ENCODE measurements around the gene RAB3B. TPM values are rescaled to one million over a fixed set of nuclear protein-coding genes. Genes with fewer than 3 reads are reported as not detected.
"Not testable (repeated sequence)": the region's sequence is repeated elsewhere in the genome, so short reads cannot be mapped to it uniquely, and the experiment has no call there.

RAB3B gene
- total and polyA plus RNA-seq, 4 experiments from 2014 or later, result 0.06 TPM; not detected in 2

GRCh38 chr1:52006081-52006553 lies 15.6 kb upstream of the RAB3B start:
- H3K4me3 Mint-ChIP-seq; H3K36me3 Mint-ChIP-seq; H3K4me1 Mint-ChIP-seq; intact Hi-C loops (cut with micrococcal nuclease); H3K27ac ChIP-seq (ENCODE audit: low read depth, low read length); H3K4me1 ChIP-seq (ENCODE audit: insufficient read depth, low read length); H3K36me3 ChIP-seq (ENCODE audit: insufficient read depth, low read length); POLR2A ChIA-PET (ENCODE audit: partially characterized antibody); DNase-seq; H3K27me3 ChIP-seq (ENCODE audit: insufficient read depth, low read length); H3K4me3 ChIP-seq (ENCODE audit: low read length in 2 of 2); H3K9me3 ChIP-seq (ENCODE audit: control insufficient read depth in 1 of 2, low read length in 2 of 2); H3K9me3 Mint-ChIP-seq; H3K27ac Mint-ChIP-seq: not testable (repeated sequence)
- peaks cover 12 to 16% of the 10 kb centered on the region in 2 donors for H3K27me3 Mint-ChIP-seq
- CTCF ChIA-PET (ENCODE audit: partially characterized antibody), result interaction anchor here (0.6 to 1.5 kb wide), 3 partner anchors 9 to 109 kb away, joined by 3 to 6 read pairs (median 3); no protein-coding TSS in a partner anchor

GRCh38 chr1:52005548-52005947 lies 15.0 kb upstream of the RAB3B start:
- H3K27me3 Mint-ChIP-seq, result peaks cover 12 to 16% of the 10 kb centered on the region in 2 donors
- H3K4me3 ChIP-seq (ENCODE audit: low read length in 2 of 2); H3K27me3 ChIP-seq (ENCODE audit: insufficient read depth, low read length); DNase-seq; H3K4me1 ChIP-seq (ENCODE audit: insufficient read depth, low read length); H3K27ac Mint-ChIP-seq; H3K36me3 ChIP-seq (ENCODE audit: insufficient read depth, low read length); POLR2A ChIA-PET (ENCODE audit: partially characterized antibody); H3K36me3 Mint-ChIP-seq; intact Hi-C loops (cut with micrococcal nuclease); H3K4me3 Mint-ChIP-seq; H3K9me3 Mint-ChIP-seq; H3K4me1 Mint-ChIP-seq; H3K27ac ChIP-seq (ENCODE audit: low read depth, low read length); H3K9me3 ChIP-seq (ENCODE audit: control insufficient read depth in 1 of 2, low read length in 2 of 2): not testable (repeated sequence)
- CTCF ChIA-PET (ENCODE audit: partially characterized antibody), result interaction anchor here (0.5 to 2.5 kb wide), 4 partner anchors 9 to 1361 kb away, joined by 3 to 10 read pairs (median 4); no protein-coding TSS in a partner anchor

GRCh38 chr1:52003877-52004276 lies 13.4 kb upstream of the RAB3B start:
- Mint-ChIP-seq H3K4me1 (peaks cover 0 to 2% (median 0%) of the 10 kb centered on the region in 4 donors), H3K36me3 (no peaks in the 10 kb centered on the region), H3K27me3 (peaks cover 12 to 16% of the 10 kb centered on the region in 2 donors), H3K4me3 (no peak overlapping the region), H3K27ac (no peak overlapping the region), H3K9me3 (no peaks in the 10 kb centered on the region)
- Histone ChIP-seq H3K9me3 (ENCODE audit: control insufficient read depth in 1 of 2, low read length in 2 of 2) (no peaks in the 10 kb centered on the region), H3K4me1 (ENCODE audit: insufficient read depth, low read length) (no peaks in the 10 kb centered on the region), H3K36me3 (ENCODE audit: insufficient read depth, low read length) (no peaks in the 10 kb centered on the region), H3K4me3 (ENCODE audit: low read length in 2 of 2) (no peak overlapping the region), H3K27me3 (ENCODE audit: insufficient read depth, low read length) (no peaks in the 10 kb centered on the region), H3K27ac (ENCODE audit: low read depth, low read length) (no peak overlapping the region)
- ChIA-PET POLR2A (ENCODE audit: partially characterized antibody) (no interaction called here), CTCF (ENCODE audit: partially characterized antibody) (interaction anchor here (0.7 to 2.5 kb wide), 2 partner anchors 10 to 106 kb away, joined by 3 to 10 read pairs; no protein-coding TSS in a partner anchor)
- no peak for DNase-seq
- intact Hi-C loops (cut with micrococcal nuclease), result no loop called here

GRCh38 chr1:52002038-52002917 lies 11.8 kb upstream of the RAB3B start:
- no peaks in the 10 kb centered on the region for H3K9me3 ChIP-seq (ENCODE audit: control insufficient read depth in 1 of 2, low read length in 2 of 2)

GRCh38 chr1:51998701-51999100 lies 8.2 kb upstream of the RAB3B start:
- Mint-ChIP-seq H3K36me3 (no peaks in the 10 kb centered on the region), H3K27me3 (peaks cover 8 to 11% of the 10 kb centered on the region in 2 donors), H3K4me1 (peaks cover 0 to 2% (median 0%) of the 10 kb centered on the region in 4 donors), H3K9me3 (no peaks in the 10 kb centered on the region), H3K27ac (no peak overlapping the region), H3K4me3 (no peak overlapping the region)
- H3K36me3 ChIP-seq (ENCODE audit: insufficient read depth, low read length), result no peaks in the 10 kb centered on the region
- no peaks in the 10 kb centered on the region for H3K9me3 ChIP-seq (ENCODE audit: control insufficient read depth in 1 of 2, low read length in 2 of 2)
- no peak overlapping the region for H3K27ac ChIP-seq (ENCODE audit: low read depth, low read length)
- no peaks in the 10 kb centered on the region for H3K4me1 ChIP-seq (ENCODE audit: insufficient read depth, low read length)
- no peaks in the 10 kb centered on the region for H3K27me3 ChIP-seq (ENCODE audit: insufficient read depth, low read length)
- DNase-seq, result no peak
- H3K4me3 ChIP-seq (ENCODE audit: low read length in 2 of 2), result no peak overlapping the region
- ChIA-PET POLR2A (ENCODE audit: partially characterized antibody) (no interaction called here), CTCF (ENCODE audit: partially characterized antibody) (interaction anchor here (1.0 to 7.4 kb wide), 3 partner anchors 12 to 101 kb away, joined by 3 to 52 read pairs (median 3); no protein-coding TSS in a partner anchor)
- intact Hi-C loops (cut with micrococcal nuclease), result no loop called here

More at GRCh38 chr1:52002038-52002917, 11.8 kb upstream of the RAB3B start:
- Histone ChIP-seq H3K4me3 (ENCODE audit: low read length in 2 of 2) (no peak overlapping the region), H3K27me3 (ENCODE audit: insufficient read depth, low read length) (no peaks in the 10 kb centered on the region), H3K4me1 (ENCODE audit: insufficient read depth, low read length) (no peaks in the 10 kb centered on the region), H3K27ac (ENCODE audit: low read depth, low read length) (no peak overlapping the region), H3K36me3 (ENCODE audit: insufficient read depth, low read length) (no peaks in the 10 kb centered on the region)
- H3K36me3 Mint-ChIP-seq, result no peaks in the 10 kb centered on the region
- peaks cover 9 to 20% of the 10 kb centered on the region in 2 donors for H3K27me3 Mint-ChIP-seq
- no peaks in the 10 kb centered on the region for H3K9me3 Mint-ChIP-seq
- CTCF ChIA-PET (ENCODE audit: partially characterized antibody), result interaction anchor here (7.4 kb wide), 1 partner anchor 105 kb away, joined by 52 read pairs; no protein-coding TSS in a partner anchor
- no peak overlapping the region for H3K4me3 Mint-ChIP-seq
- peaks cover 0 to 2% (median 0%) of the 10 kb centered on the region in 4 donors for H3K4me1 Mint-ChIP-seq
- intact Hi-C loops (cut with micrococcal nuclease), result no loop called here
- no peak overlapping the region for H3K27ac Mint-ChIP-seq
- POLR2A ChIA-PET (ENCODE audit: partially characterized antibody), result no interaction called here
- peak; percentile 52 to 76 (median 68) for DNase-seq

GRCh38 chr1:51997974-51998382 lies 7.5 kb upstream of the RAB3B start:
- CTCF ChIA-PET (ENCODE audit: partially characterized antibody), result interaction anchor here (7.4 kb wide), 1 partner anchor 101 kb away, joined by 52 read pairs; no protein-coding TSS in a partner anchor

More at GRCh38 chr1:51997974-51998382, 7.5 kb upstream of the RAB3B start:
- Histone ChIP-seq H3K27me3 (ENCODE audit: insufficient read depth, low read length) (peaks cover 3% of the 10 kb centered on the region), H3K4me1 (ENCODE audit: insufficient read depth, low read length) (no peaks in the 10 kb centered on the region), H3K9me3 (ENCODE audit: control insufficient read depth in 1 of 2, low read length in 2 of 2) (no peaks in the 10 kb centered on the region), H3K36me3 (ENCODE audit: insufficient read depth, low read length) (no peaks in the 10 kb centered on the region), H3K27ac (ENCODE audit: low read depth, low read length) (no peak overlapping the region), H3K4me3 (ENCODE audit: low read length in 2 of 2) (no peak overlapping the region)
- H3K36me3 Mint-ChIP-seq, result no peaks in the 10 kb centered on the region
- no peak overlapping the region for H3K27ac Mint-ChIP-seq
- H3K27me3 Mint-ChIP-seq, result peaks cover 8 to 14% of the 10 kb centered on the region in 2 donors
- POLR2A ChIA-PET (ENCODE audit: partially characterized antibody), result no interaction called here
- intact Hi-C loops (cut with micrococcal nuclease), result no loop called here
- no peak overlapping the region for H3K4me3 Mint-ChIP-seq
- no peaks in the 10 kb centered on the region for H3K9me3 Mint-ChIP-seq
- DNase-seq, result no peak
- peaks cover 0 to 2% (median 0%) of the 10 kb centered on the region in 4 donors for H3K4me1 Mint-ChIP-seq
